Left cardiac atrium (tissue), 4 donors: ENCODE results near the gene PAK1. TPM values are rescaled to one million over a fixed set of nuclear protein-coding genes. Genes with fewer than 3 reads are reported as not detected.
"Not testable (repeated sequence)": the region's sequence is repeated elsewhere in the genome, so short reads cannot be mapped to it uniquely, and the experiment has no call there.

ENCODE experiments used
- ATAC-seq, 2 donors: fragments of 200-7000 bp; cut with Tn5 transposase; one replicate each; pipeline ENCODE4 v1.9.1; 2020; ENCODE audit warnings: mild to moderate bottlenecking in 2 of 2, moderate library complexity in 2 of 2
- DNase-seq: peaks from one replicate; pipeline ENCODE4 v3.0.0-alpha.2; 2020
- intact Hi-C, 2 donors: fragments of 100-400 bp; cut with DNase I; formaldehyde crosslinking; loops; one replicate each; pipeline versions ENCODE4 v1.14.1 to v1.15.1; 2022 to 2023
- total RNA-seq, 2 donors: library from RNA; stranded (reverse); fragmentation: NEBNext Ultra II Directional; extraction: Animal tissue kit (Norgen Biotek cat#: 25700); gene quantifications; one replicate each; pipeline ENCODE4 v1.2.1, GENCODE V29; 2021
- donor health status: DM: no; HTN: yes; CAD: no.
- donor health status: DM: no; HTN: yes; CAD: no; lungs with severe emphysema.
- donor health status: DM: yes; HTN: yes; CAD: no.
- donor health status: Dilated cardiomyopathy.

Gene PAK1
- total RNA-seq, 2 donors from 2014 or later, result 17.1 to 20.3 TPM

- DNase-seq (no peak), ATAC-seq (no peak)
- intact Hi-C loops, result no loop called here
Observed at GRCh38 chr11:77340501-77340900, 133.4 kb downstream of the PAK1 start.

GRCh38 chr11:77332259-77332658 lies 141.6 kb downstream of the PAK1 start:
- ATAC-seq, result no peak

GRCh38 chr11:77325159-77325558 lies 148.7 kb downstream of the PAK1 start:
- intact Hi-C loops, result no loop called here
- no peak for DNase-seq
- no peak for ATAC-seq

More at GRCh38 chr11:77332259-77332658, 141.6 kb downstream of the PAK1 start:
- DNase-seq, result no peak
- intact Hi-C loops, result no loop called here

- intact Hi-C loops, result no loop called here
- DNase-seq, result no peak
- no peak for ATAC-seq
Observed at GRCh38 chr11:77324508-77324907, 149.4 kb downstream of the PAK1 start.

GRCh38 chr11:77322926-77323590 lies 150.8 kb downstream of the PAK1 start:
- ATAC-seq, result no peak
- no peak for DNase-seq
- intact Hi-C loops, result no loop called here

- no peak for DNase-seq
Observed at GRCh38 chr11:77322506-77322905, 151.4 kb downstream of the PAK1 start.

GRCh38 chr11:77320351-77320750 lies 153.5 kb downstream of the PAK1 start:
- DNase-seq (no peak), ATAC-seq (no peak)
- intact Hi-C loops, result no loop called here

More at GRCh38 chr11:77322506-77322905, 151.4 kb downstream of the PAK1 start:
- intact Hi-C loops, result no loop called here
- ATAC-seq, result peak in 1 of 2 donors; percentile 57

GRCh38 chr11:77318600-77318999 lies 155.3 kb downstream of the PAK1 start:
- ATAC-seq, result no peak
- intact Hi-C loops, result no loop called here
- DNase-seq, result no peak

- DNase-seq (no peak), ATAC-seq (no peak)
- intact Hi-C loops, result no loop called here
Observed at GRCh38 chr11:77316733-77317342, 157.1 kb downstream of the PAK1 start.

- no peak for ATAC-seq
- intact Hi-C loops, result no loop called here
- no peak for DNase-seq
Observed at GRCh38 chr11:77312107-77312506, 161.8 kb downstream of the PAK1 start.

GRCh38 chr11:77311701-77312100 lies 162.2 kb downstream of the PAK1 start:
- intact Hi-C loops, result no loop called here
- ATAC-seq, result no peak
- DNase-seq, result no peak

GRCh38 chr11:77310721-77311120 lies 163.2 kb downstream of the PAK1 start:
- DNase-seq, result no peak
- intact Hi-C loops, result no loop called here
- no peak for ATAC-seq

GRCh38 chr11:77309401-77310085 lies 164.4 kb downstream of the PAK1 start:
- no peak for DNase-seq
- ATAC-seq, result no peak
- intact Hi-C loops, result no loop called here

- ATAC-seq (no peak), DNase-seq (no peak)
- intact Hi-C loops, result no loop called here
Observed at GRCh38 chr11:77308838-77309237, 165.1 kb downstream of the PAK1 start.

GRCh38 chr11:77303328-77303727 lies 170.6 kb downstream of the PAK1 start:
- intact Hi-C loops, result no loop called here
- ATAC-seq (no peak), DNase-seq (no peak)

GRCh38 chr11:77302752-77303151 lies 171.1 kb downstream of the PAK1 start:
- DNase-seq (no peak), ATAC-seq (no peak)
- intact Hi-C loops, result no loop called here

GRCh38 chr11:77301510-77301909 lies 172.4 kb downstream of the PAK1 start, which contains the start of gene GDPD4:
Gene GDPD4 (minus strand): TSS chr11:77301686. CDS start chr11:77285137, 16,549 bp downstream.
- intact Hi-C loops, result no loop called here
- ATAC-seq, result no peak
- no peak for DNase-seq

GRCh38 chr11:77300695-77301094 lies 173.2 kb downstream of the PAK1 start:
- intact Hi-C loops, result no loop called here
- ATAC-seq (no peak), DNase-seq (no peak)

- ATAC-seq, intact Hi-C loops, DNase-seq: not testable (repeated sequence)
Observed at GRCh38 chr11:77300028-77300427, 173.9 kb downstream of the PAK1 start.

GRCh38 chr11:77299528-77299993 lies 174.3 kb downstream of the PAK1 start:
- intact Hi-C loops, result no loop called here
- DNase-seq, result no peak
- ATAC-seq, result no peak
